Mesothelial cell of epicardium (in vitro differentiated cells): Measurements from ENCODE around the gene IL1RAPL2. TPM values are rescaled to one million over a fixed set of nuclear protein-coding genes. Genes with fewer than 3 reads are reported as not detected.
"Not testable (repeated sequence)": the region's sequence is repeated elsewhere in the genome, so short reads cannot be mapped to it uniquely, and the experiment has no call there.

Experiments used
- DNase-seq, 2 experiments: peaks; one replicate each; pipeline ENCODE4 v3.0.0; 2021; ENCODE audit warnings: low spot score in 2 of 2; ENCODE audit not compliant: unreplicated experiment in 2 of 2
- H3K27ac Mint-ChIP-seq: 2 replicates; pipeline ENCODE4 v1.8.0; 2021; ENCODE audit warnings: mixed read lengths
- H3K27me3 Mint-ChIP-seq: 2 replicates; pipeline ENCODE4 v1.8.0; 2021; ENCODE audit warnings: low read depth, mixed read lengths
- H3K36me3 Mint-ChIP-seq: 2 replicates; pipeline ENCODE4 v1.8.0; 2021; ENCODE audit warnings: mixed read lengths
- H3K4me1 Mint-ChIP-seq: 2 replicates; pipeline ENCODE4 v1.8.0; 2021; ENCODE audit warnings: mixed read lengths
- H3K4me3 Mint-ChIP-seq: 2 replicates; pipeline ENCODE4 v1.8.0; 2021; ENCODE audit warnings: mild to moderate bottlenecking, moderate library complexity, mixed read lengths
- H3K9me3 Mint-ChIP-seq: 2 replicates; pipeline ENCODE4 v1.8.0; 2021; ENCODE audit warnings: mixed read lengths
- total RNA-seq: library from RNA; stranded (reverse); gene quantifications from 3 replicates; pipeline ENCODE4 v1.2.1, GENCODE V29; 2021
- TF ChIP-seq, protein P1 (sequence below): fragments of 200-600 bp; sonication (generic); IDR thresholded peaks from one replicate; pipeline ENCODE4 v1.5.0; 2021; ENCODE audit warnings: antibody characterized with exemption; ENCODE audit not compliant: unreplicated experiment

The IL1RAPL2 gene
- total RNA-seq, 1 donor from 2014 or later: 0.92 TPM

DNA sequence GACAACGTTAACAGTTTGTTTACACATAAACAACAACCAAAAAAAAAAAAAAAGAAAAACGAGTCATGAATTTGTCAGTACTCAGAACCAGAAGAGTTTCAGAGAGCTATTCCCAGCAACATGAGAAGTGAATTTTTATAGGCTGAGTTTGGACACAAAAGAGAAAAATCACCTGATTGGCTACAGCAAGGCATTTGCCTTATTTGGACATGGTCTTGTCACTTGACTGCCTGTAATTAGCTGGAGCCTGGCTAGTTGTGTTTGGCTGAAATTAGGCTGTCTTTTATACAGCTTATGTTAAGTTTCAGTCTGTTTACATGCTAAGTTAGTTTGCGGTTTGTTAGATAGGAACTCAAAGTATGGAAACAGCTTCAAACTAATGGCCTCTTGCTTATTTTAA, 655.4 kb downstream of the IL1RAPL2 start:
- TF ChIP-seq, protein P1, sequence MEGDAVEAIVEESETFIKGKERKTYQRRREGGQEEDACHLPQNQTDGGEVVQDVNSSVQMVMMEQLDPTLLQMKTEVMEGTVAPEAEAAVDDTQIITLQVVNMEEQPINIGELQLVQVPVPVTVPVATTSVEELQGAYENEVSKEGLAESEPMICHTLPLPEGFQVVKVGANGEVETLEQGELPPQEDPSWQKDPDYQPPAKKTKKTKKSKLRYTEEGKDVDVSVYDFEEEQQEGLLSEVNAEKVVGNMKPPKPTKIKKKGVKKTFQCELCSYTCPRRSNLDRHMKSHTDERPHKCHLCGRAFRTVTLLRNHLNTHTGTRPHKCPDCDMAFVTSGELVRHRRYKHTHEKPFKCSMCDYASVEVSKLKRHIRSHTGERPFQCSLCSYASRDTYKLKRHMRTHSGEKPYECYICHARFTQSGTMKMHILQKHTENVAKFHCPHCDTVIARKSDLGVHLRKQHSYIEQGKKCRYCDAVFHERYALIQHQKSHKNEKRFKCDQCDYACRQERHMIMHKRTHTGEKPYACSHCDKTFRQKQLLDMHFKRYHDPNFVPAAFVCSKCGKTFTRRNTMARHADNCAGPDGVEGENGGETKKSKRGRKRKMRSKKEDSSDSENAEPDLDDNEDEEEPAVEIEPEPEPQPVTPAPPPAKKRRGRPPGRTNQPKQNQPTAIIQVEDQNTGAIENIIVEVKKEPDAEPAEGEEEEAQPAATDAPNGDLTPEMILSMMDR: no peak
- H3K4me1 Mint-ChIP-seq: no peaks in the 10 kb centered on the region
- no peak for DNase-seq
- no peaks in the 10 kb centered on the region for H3K36me3 Mint-ChIP-seq
- H3K27ac Mint-ChIP-seq: no peak overlapping the region
- H3K4me3 Mint-ChIP-seq: no peak overlapping the region
- H3K27me3 Mint-ChIP-seq: no peaks in the 10 kb centered on the region
- H3K9me3 Mint-ChIP-seq: peaks cover 41% of the 10 kb centered on the region

GRCh38 chrX:105226499-105226898, 660.5 kb downstream of the IL1RAPL2 start:
- no peaks in the 10 kb centered on the region for H3K36me3 Mint-ChIP-seq
- TF ChIP-seq, protein P1: no peak
- DNase-seq: no peak
- H3K27me3 Mint-ChIP-seq: no peaks in the 10 kb centered on the region
- H3K4me3 Mint-ChIP-seq: no peak overlapping the region
- H3K27ac Mint-ChIP-seq: no peak overlapping the region
- H3K9me3 Mint-ChIP-seq: peaks cover 41% of the 10 kb centered on the region
- H3K4me1 Mint-ChIP-seq: no peaks in the 10 kb centered on the region

DNA sequence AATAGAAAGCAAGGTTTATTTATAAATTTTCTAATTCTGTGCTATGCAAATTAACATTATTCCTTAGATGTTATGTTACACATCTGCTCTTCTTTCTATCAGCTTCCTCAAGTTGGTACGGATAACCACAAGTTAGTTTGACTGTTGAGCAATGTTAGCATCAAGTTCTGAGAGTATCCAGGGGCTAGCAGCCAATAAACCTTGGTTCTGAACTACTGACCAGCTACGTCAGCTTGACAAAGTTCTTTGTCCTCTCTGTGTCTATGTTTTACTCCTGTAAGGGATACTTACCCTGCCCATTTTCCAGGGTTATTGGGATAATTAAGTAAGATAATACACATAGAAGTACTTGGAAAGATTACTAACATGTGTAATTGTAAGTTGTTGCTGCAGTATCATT, 662.6 kb downstream of the IL1RAPL2 start:
- TF ChIP-seq, protein P1: no peak
- no peak for DNase-seq
- Mint-ChIP-seq H3K36me3 (no peaks in the 10 kb centered on the region), H3K4me3 (no peak overlapping the region), H3K4me1 (no peaks in the 10 kb centered on the region), H3K9me3 (peaks cover 29% of the 10 kb centered on the region), H3K27me3 (no peaks in the 10 kb centered on the region), H3K27ac (no peak overlapping the region)

GRCh38 chrX:105229146-105229545, 663.1 kb downstream of the IL1RAPL2 start:
- TF ChIP-seq, protein P1: no peak
- H3K36me3 Mint-ChIP-seq: no peaks in the 10 kb centered on the region
- H3K27me3 Mint-ChIP-seq: no peaks in the 10 kb centered on the region
- DNase-seq: no peak
- H3K4me1 Mint-ChIP-seq: no peaks in the 10 kb centered on the region
- no peak overlapping the region for H3K4me3 Mint-ChIP-seq
- peaks cover 27% of the 10 kb centered on the region for H3K9me3 Mint-ChIP-seq
- H3K27ac Mint-ChIP-seq: no peak overlapping the region

- H3K27ac Mint-ChIP-seq, H3K27me3 Mint-ChIP-seq, H3K4me3 Mint-ChIP-seq, DNase-seq, H3K4me1 Mint-ChIP-seq, H3K36me3 Mint-ChIP-seq: not testable (repeated sequence)
- H3K9me3 Mint-ChIP-seq: peaks cover 20% of the 10 kb centered on the region
Measured at GRCh38 chrX:105237407-105237806, 671.4 kb downstream of the IL1RAPL2 start.

GRCh38 chrX:105241056-105241455, 675.1 kb downstream of the IL1RAPL2 start:
- H3K27me3 Mint-ChIP-seq: no peaks in the 10 kb centered on the region
- DNase-seq: no peak
- H3K4me3 Mint-ChIP-seq: no peak overlapping the region
- H3K9me3 Mint-ChIP-seq: peaks cover 25% of the 10 kb centered on the region
- no peaks in the 10 kb centered on the region for H3K4me1 Mint-ChIP-seq
- H3K36me3 Mint-ChIP-seq: no peaks in the 10 kb centered on the region
- no peak overlapping the region for H3K27ac Mint-ChIP-seq
- TF ChIP-seq, protein P1: no peak
